HG02884 (cell line): ENCODE results near the gene SLC4A7.
"Not testable (repeated sequence)": the region's sequence is repeated elsewhere in the genome, so short reads cannot be mapped to it uniquely, and the experiment has no call there.

Experiments used
- ATAC-seq: cut with Tn5 transposase; IDR thresholded peaks from one replicate; pipeline ENCODE4 v1.9.1; 2021; ENCODE audit warnings: mild to moderate bottlenecking, moderate library complexity; ENCODE audit not compliant: unreplicated experiment

SLC4A7 gene

GRCh38 chr3:27484015-27484844 lies at the start of gene SLC4A7:
Gene SLC4A7, minus strand, starts transcription at chr3:27484384. Its CDS starts 258 bp downstream, at chr3:27484126.
- ATAC-seq: peak; percentile 88

- no peak for ATAC-seq
These were observed 49.0 kb upstream of the SLC4A7 start for GRCh38 chr3:27533261-27533607.

GRCh38 chr3:27532426-27533260 lies 48.5 kb upstream of the SLC4A7 start:
- ATAC-seq: no peak

GRCh38 chr3:27531193-27531751 lies 47.1 kb upstream of the SLC4A7 start:
- ATAC-seq: not testable (repeated sequence)

- no peak for ATAC-seq
These were observed 44.6 kb upstream of the SLC4A7 start for GRCh38 chr3:27528791-27529190.

- ATAC-seq: no peak
These were observed 42.6 kb upstream of the SLC4A7 start for GRCh38 chr3:27526614-27527315.

- ATAC-seq: no peak
These were observed 37.7 kb upstream of the SLC4A7 start for GRCh38 chr3:27521872-27522265.

GRCh38 chr3:27521179-27521871 lies 37.1 kb upstream of the SLC4A7 start:
- ATAC-seq: no peak

- no peak for ATAC-seq
These were observed 27.7 kb upstream of the SLC4A7 start for GRCh38 chr3:27511724-27512422.

- ATAC-seq: no peak
These were observed 25.2 kb upstream of the SLC4A7 start for GRCh38 chr3:27509376-27509775.

- no peak for ATAC-seq
These were observed 24.2 kb upstream of the SLC4A7 start for GRCh38 chr3:27508424-27508823.

- no peak for ATAC-seq
These were observed 23.5 kb upstream of the SLC4A7 start for GRCh38 chr3:27507515-27508266.

- no peak for ATAC-seq
These were observed 22.9 kb upstream of the SLC4A7 start for GRCh38 chr3:27507111-27507510.

- ATAC-seq: no peak
These were observed 20.6 kb upstream of the SLC4A7 start for GRCh38 chr3:27504749-27505148.

GRCh38 chr3:27503526-27503925 lies 19.3 kb upstream of the SLC4A7 start:
- no peak for ATAC-seq

- ATAC-seq: no peak
These were observed 17.6 kb upstream of the SLC4A7 start for GRCh38 chr3:27501759-27502158.

GRCh38 chr3:27500986-27501385 lies 16.8 kb upstream of the SLC4A7 start:
- no peak for ATAC-seq

GRCh38 chr3:27500035-27500434 lies 15.9 kb upstream of the SLC4A7 start:
- ATAC-seq: no peak

- ATAC-seq: no peak
These were observed 10.6 kb upstream of the SLC4A7 start for GRCh38 chr3:27494784-27495183.
